ENCODE data around the gene CXXC5.
A peak's percentile ranks its signal among the peaks of the same experiment; 100 is the strongest.

Gene CXXC5

DNA sequence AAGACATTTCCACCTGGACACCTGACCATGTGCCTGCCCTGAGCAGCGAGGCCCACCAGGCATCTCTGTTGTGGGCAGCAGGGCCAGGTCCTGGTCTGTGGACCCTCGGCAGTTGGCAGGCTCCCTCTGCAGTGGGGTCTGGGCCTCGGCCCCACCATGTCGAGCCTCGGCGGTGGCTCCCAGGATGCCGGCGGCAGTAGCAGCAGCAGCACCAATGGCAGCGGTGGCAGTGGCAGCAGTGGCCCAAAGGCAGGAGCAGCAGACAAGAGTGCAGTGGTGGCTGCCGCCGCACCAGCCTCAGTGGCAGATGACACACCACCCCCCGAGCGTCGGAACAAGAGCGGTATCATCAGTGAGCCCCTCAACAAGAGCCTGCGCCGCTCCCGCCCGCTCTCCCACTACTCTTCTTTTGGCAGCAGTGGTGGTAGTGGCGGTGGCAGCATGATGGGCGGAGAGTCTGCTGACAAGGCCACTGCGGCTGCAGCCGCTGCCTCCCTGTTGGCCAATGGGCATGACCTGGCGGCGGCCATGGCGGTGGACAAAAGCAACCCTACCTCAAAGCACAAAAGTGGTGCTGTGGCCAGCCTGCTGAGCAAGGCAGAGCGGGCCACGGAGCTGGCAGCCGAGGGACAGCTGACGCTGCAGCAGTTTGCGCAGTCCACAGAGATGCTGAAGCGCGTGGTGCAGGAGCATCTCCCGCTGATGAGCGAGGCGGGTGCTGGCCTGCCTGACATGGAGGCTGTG is 32.4 kb downstream of the CXXC5 start:
- no peak for DNase-seq (ENCODE audit: low read depth)

DNA sequence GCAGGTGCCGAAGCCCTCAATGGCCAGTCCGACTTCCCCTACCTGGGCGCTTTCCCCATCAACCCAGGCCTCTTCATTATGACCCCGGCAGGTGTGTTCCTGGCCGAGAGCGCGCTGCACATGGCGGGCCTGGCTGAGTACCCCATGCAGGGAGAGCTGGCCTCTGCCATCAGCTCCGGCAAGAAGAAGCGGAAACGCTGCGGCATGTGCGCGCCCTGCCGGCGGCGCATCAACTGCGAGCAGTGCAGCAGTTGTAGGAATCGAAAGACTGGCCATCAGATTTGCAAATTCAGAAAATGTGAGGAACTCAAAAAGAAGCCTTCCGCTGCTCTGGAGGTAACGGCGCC is 32.9 kb downstream of the CXXC5 start:
- DNase-seq (ENCODE audit: low read depth) = no peak

DNA sequence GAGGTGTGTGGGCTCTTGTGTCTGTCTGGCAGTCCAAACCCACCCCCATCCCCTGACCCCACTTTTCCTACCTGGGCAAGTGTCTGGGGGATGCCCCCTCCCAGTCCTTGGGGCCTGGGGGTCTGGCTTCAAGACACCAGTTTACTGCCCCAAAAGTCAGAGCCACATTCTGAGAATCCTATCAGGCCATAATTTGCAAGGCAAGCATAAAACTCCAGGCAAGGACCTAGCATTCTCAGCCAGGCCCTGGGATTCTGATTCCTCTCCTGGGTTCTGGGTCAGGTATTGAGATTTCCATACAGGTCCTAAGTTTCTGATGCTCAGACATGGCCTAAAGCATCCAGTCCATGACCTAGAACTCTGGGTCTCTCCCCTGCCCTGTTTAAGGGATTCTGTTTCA is 33.3 kb downstream of the CXXC5 start:
- no peak for DNase-seq (ENCODE audit: low read depth)

DNA sequence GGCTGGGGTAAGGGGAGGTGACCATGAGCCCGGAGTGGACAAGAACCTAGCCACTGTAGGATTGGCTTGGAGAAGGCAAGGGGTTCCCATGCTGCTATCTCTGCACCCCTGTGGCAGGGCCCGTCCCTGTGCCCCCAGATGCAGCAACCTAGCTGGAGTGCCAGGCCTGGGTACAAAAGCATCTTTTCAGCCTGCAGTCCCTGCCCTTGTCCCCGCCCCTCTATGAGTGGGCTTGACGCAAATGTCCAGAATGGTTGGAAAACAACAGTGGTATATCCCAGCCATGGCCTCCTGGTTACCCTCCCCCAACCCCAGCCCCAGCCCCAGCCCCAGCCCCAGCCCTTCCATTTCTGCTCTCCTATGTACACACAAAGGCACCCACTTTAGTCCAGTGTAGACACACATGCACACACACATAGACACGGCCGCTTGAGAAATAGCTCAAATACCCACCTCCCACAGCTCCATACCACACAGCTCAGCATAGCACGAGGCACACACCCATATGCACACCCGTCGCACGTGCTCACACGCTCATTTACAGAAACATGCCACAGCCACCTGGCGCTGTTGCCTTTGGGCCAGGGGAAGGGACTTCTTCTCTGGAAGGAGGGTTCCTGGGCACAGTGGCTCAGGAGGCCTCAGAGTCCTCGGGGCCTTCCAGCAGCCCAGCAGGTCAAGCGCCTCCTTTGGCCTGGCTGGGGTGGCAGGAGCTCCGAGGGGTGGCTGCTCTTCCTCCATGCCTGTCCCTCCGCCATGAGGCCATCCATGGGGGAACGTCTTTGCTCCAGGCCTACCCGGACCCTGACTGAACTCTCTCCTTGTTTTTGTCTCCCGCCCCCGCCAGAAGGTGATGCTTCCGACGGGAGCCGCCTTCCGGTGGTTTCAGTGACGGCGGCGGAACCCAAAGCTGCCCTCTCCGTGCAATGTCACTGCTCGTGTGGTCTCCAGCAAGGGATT is 34.1 kb downstream of the CXXC5 start:
- no peak for DNase-seq (ENCODE audit: low read depth)

DNA sequence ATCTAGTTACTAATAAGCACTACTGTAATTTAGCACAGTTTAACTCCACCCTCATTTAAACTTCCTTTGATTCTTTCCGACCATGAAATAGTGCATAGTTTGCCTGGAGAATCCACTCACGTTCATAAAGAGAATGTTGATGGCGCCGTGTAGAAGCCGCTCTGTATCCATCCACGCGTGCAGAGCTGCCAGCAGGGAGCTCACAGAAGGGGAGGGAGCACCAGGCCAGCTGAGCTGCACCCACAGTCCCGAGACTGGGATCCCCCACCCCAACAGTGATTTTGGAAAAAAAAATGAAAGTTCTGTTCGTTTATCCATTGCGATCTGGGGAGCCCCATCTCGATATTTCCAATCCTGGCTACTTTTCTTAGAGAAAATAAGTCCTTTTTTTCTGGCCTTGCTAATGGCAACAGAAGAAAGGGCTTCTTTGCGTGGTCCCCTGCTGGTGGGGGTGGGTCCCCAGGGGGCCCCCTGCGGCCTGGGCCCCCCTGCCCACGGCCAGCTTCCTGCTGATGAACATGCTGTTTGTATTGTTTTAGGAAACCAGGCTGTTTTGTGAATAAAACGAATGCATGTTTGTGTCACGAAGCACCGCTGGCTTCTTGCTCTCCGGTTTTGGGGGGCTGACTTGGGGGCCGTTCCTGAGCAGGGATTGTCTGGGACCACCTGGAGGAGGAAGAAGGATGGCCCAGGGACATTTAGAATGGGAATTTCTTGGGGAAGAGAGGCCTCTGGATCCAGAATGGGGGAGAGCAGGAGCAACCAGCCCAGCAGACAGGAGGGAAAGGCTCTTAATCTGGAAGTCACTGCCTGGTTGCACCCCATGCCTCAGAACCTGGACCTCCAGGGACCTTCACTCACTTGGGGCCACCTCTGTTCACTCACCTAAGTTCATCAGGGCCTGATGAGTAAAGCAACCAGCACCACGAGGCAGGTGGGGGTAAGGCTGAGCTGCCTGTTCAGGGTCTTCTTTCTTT is 35.4 kb downstream of the CXXC5 start:
- DNase-seq (ENCODE audit: low read depth) = no peak

DNA sequence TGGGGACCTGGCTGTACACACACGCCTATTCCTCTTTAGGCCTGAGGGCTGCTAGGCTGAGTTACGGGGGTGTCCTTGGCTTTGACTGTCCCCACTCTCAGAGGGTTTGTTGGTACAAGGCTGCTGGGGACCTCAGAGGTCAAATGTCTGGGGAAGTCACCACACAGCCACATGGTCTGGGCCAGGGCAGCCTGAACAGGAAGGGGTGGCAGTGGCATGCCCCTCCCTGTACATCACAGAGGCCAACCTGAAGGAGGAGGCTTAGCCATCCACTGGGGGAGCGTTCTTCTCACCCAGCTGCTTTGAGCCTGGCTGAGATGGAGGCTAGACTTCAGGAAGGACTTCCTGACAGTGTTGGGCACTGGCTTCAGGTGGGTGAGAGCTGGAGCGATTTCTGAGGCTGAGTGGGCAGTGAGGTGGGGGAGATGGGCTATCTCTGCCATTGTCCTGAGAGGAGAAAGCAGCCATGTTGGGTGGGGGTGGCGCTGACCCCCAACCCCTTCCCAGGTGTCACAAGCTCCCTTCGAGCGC is 36.3 kb downstream of the CXXC5 start:
- no peak for DNase-seq (ENCODE audit: low read depth)

DNA sequence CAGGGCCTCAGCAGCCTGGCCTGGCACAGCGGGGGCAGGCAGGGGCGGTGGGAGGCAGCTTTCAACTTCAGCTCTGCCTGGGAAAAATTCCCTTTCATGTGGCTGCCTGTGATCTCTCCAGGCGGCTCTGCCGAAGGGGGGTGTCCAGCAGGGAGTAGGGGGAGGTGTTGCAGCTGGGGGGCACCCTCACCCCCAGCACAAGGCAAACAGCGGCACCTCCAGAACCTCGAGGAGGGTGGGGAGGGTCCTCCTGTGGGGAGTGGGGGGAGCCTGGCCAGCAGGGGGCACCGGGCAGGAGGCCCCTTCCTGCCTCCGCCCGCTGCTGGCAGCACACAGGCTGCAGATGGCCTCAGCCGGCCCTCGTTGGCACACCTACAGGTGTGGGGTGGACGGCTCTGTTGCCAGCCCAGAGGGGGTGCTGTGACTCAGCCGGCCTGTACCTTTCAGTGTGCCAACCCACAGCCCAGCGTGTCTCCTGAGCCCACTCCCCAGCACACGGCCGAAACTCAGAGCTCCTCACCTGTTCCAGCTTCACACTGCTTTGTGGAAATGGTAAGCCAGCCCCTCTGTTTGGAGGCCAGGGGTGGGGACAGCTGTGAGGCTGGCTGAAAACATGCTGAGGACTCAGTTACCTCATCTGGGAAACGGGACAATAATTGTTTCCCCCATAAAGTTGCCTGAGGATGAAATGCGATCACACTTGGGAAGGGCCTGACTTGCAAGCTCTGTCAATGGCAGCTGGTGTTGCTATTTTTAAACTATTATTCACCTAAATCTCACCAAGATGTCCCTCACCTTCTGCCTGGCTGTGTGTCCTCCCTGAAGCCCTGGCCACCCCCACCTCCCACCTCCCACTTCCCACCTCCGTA is 37.0 kb downstream of the CXXC5 start:
- no peak for DNase-seq (ENCODE audit: low read depth)

DNA sequence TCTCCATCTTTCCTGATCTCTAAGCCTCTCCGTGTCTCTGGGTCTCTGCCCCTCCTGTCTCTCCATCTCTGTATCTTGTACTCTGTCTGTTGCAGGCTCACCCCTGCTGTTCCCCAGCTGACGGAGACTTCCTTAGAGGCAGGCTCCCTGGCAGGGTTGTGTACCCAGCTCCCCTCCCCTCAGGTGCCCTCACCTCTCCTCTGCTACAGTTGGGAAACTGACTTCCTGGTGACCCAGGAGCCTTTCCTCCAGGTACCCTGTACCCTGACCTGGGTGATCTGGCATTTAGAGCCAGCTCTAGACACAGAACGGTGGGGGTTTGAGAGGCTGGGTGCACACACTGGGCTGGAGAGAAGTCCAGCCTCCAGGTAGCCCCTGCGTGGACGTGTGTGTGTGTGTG is 37.7 kb downstream of the CXXC5 start:
- DNase-seq (ENCODE audit: low read depth) = no peak

DNA sequence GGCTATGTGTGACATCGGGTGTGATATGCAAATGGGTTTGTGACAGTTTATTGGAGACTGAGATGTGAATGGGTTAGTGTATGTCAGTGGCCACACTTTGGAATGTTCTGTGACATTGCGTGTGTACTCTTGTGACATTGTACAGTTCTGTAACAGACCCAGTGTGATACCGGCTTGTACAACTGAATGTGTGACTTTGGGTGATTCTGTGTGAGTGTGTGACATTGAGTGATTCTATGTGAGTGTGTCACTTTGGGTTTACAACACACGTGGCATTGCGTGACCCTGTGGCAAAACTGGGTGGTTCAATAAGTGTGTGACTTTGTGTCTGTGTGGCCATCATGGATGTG is 38.2 kb downstream of the CXXC5 start:
- no peak for DNase-seq (ENCODE audit: low read depth)

DNA sequence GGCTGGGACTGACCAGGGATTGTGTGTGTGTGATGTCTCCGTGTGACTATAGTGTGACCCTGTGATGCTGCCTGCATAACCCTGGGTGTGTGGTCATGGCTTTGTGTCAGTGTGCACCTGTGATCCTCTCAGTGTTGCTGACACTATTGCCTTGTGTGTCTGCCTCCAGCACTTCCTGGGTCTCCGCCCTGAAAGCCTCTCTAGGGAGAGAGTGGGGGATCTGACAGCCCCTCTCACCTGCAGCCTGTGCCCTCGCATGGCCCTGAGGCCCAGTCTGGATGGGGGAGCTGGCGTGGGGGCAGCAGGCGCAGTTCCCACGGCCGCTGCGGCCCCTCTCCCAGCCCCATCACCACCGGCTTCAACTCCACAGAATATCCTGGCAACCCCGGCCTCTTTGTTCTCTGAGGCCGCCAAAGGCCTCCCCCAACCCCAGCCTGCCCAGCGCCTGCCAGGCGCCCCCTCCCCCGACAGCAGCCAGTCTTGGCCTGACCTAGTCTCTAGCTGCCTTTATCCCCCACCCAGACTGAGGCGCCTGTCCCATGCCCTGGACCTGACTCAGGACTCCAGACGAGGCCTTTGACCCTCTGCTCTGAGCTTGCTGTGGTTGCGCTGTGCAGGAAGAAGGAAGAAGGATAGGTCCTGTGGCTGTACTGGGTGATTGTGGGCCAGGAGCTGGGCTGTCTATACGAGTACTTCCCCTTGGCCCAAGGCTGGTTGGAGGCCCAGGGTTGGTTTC is 38.7 kb downstream of the CXXC5 start:
- DNase-seq (ENCODE audit: low read depth) = no peak

DNA sequence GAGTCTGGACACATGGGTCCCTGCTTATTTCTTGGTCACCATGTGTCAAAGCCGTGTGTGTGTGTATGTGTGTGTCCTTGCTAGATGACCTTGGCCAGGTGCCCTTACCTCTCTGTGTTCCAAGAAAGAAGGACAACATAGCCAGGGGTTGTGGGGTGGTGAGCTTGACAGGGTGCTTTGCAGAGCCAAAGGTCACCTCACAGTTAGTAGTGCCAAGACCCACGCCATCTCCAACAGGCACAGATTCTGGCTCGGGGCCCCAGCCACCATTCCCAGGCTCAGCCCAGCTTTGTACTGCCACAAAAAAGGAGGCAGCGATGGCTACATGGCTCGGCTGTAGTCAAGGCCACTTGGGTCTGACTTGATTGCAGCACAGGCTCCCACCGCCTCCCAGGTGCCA is 39.5 kb downstream of the CXXC5 start:
- DNase-seq (ENCODE audit: low read depth) = no peak

DNA sequence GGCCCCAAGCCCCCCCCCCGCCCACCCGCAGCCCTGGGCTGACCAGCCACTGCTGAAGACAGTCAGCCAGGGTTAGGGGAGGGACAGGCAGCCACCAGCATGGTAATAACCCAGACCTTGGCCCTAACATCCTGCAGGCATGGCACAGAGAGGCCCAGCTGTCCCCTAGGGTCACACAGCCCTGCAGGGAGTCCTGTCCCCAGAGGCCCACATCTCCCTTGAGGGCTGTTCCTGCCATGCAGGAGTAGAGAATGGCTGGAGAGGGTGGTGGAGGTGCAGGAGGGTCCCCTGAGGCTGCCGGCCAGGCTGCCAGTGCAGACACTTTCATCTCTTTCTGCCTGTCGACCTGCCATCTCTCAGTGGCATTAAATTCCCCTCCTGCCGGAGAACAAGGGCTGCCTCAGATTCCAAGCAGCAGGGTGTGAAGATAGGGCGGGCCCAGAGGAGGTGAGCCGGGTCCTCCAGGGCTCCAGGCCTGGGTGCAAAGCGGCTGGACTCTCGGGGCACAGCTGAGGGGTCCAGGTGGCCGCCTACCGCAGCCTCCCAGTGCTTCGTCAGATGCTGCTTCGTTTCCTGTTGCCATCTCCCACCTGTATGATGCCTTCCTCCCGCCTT is 40.0 kb downstream of the CXXC5 start:
- no peak for DNase-seq (ENCODE audit: low read depth)

DNA sequence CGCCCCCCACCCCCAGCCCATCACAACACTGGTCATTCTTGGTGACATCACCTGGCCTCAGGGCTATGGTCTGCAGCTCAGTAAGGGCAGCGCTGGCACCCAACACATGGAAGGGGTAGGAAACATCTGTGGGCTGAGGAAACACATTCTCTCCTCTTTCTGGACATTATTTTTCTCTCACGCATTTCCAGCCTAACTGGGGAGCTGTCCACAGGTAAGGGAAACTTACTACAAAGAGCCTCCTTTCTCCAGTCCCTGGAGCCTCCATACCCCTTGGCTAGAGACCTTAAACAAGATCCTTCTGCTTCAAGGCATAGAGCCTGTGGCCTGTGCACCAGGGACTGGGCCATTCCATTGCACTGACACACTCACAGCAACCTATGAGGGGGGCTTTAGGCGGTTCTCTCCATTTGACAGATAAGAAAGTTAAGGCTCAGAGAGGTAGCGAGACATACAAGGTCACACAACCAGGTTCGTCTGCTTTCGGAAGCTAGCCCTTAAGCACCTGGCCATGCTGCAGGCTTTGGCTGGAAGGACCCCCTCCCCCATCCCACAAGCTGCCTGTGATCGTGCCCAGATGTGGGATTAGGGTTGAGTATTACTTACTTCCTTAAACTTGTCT is 40.7 kb downstream of the CXXC5 start:
- DNase-seq (ENCODE audit: low read depth) = no peak

DNA sequence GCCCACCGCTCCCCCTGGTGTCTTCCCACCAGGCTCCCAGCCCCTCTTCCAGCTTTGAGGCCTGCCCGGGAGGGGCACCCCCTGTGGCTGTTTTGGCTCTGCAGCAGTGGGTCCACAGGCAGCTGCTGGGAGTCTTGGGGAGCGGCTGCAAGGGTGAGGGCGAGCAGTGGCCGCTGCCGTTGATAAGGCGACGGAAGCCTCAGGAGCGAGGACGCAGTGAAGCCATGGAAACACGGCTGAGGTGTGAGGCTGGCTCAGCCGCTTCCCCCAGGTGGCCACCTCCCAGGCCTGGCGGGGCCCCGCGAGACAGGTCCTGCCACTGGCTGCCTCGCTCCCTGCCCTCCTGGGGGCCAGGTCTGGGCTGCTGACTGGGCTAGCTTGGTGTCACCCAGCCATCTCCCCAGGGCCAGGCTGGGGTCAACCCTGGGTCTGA is 41.5 kb downstream of the CXXC5 start:
- no peak for DNase-seq (ENCODE audit: low read depth)

DNA sequence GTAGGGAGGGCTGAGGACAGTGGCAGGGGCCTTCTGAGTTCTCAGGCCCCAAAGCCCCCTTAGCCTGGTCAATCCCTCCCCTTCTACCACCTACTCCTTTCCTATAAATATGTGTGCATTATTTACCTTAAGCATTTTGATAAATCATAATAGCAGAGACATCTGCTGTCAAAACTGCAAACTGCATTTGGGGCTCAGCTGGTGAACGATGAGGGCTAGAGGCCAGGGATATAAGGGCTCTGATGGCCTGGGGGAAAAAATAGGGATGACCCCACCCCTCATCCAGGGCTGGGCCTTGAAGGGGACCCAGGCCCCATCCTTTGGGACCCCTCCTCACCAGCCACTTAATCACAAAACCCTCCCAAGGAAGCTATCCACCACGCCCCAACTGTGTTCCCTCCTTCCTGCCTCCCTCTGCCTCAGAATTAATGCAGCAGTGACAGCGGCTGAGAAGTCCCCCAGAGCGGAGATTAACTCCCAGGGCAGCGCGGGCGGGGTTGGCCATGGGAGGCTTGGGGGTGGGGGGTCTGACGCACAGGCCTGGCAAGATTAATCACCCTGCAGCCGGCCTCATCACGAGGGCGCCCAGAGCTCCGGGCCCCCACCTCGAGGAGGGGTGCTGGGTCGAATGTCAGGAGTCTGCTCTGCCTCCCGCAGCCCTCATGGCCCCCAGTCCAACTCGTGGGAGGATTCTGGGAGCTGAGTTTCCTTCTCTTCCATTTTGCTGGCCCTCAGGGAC is 42.1 kb downstream of the CXXC5 start:
- DNase-seq (ENCODE audit: low read depth) = peak; percentile 58

DNA sequence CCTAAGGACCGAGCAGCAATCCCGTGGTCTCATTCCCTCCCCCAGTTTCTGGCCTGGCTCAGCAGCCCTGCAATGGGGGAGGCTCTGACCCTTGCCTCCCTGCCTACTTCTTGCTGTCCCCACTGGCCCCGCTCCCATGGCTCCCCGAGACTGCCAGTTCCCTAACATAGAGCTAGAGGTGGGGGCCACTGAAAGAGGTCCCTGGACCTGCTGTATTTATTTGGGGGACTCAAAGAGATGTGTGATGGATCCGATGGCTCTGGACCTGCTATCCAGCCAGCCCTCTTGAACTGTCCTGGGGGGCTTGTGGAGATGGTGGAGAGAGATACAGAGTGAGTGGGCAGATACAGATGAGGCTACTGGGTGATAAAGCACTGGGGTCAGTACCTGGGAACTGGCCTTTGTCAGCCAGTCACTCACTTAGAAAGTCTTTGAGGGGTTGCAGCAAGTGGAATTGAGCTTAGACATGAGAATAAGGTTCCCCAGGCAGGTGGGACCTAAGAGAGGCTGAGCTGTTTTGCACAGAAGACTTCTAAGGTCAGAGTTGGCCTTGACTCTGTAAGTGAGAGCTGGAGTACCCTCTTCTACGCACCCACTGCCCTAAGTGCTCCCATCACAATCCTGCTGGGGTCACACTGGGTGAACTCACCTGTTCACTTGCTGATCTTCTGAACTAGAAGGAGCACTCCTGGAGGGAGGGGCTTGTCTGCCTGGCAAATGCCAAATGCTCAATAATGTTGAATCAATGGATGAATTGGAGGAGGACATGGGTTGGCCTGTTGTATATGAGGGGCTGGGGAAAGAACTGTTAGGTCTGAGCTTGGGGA is 42.9 kb downstream of the CXXC5 start:
- no peak for DNase-seq (ENCODE audit: low read depth)

DNA sequence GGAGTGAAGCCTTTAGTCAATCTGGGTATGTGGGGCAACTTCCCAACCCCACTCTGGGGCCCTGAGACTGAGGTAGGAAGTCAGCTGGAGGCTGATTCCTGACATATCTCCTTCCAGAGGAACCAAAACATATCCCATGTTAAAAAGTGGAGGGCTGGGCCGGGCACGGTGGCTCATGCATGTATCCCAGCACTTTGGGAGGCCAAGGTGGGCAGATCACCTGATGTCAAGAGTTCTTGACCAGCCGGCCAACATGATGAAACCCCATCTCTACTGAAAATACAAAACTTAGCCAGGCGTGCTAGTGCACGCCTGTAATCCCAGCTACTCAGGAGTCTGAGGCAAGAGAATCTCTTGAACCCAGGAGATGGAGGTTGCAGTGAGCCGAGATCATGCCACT is 44.0 kb downstream of the CXXC5 start:
- no peak for DNase-seq (ENCODE audit: low read depth)

All from amniotic epithelial cell (primary cell).